ENCODE results near the gene SLC44A4. TPM values are rescaled to one million over a fixed set of nuclear protein-coding genes. Genes with fewer than 3 reads are reported as not detected.

Gene SLC44A4
- total and polyA plus RNA-seq, 9 of the 15 experiments (the other 6 are each of a cell fraction or from before 2014, with no cell fraction given) = 7.9 to 18.6 (median 11.2) TPM

- TF ChIP-seq ZNF431 (CRISPR knock-in tag; IDR thresholded peaks at IDR 0.05) = no peak
- TF ChIP-seq, protein P1, sequence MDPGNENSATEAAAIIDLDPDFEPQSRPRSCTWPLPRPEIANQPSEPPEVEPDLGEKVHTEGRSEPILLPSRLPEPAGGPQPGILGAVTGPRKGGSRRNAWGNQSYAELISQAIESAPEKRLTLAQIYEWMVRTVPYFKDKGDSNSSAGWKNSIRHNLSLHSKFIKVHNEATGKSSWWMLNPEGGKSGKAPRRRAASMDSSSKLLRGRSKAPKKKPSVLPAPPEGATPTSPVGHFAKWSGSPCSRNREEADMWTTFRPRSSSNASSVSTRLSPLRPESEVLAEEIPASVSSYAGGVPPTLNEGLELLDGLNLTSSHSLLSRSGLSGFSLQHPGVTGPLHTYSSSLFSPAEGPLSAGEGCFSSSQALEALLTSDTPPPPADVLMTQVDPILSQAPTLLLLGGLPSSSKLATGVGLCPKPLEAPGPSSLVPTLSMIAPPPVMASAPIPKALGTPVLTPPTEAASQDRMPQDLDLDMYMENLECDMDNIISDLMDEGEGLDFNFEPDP (CRISPR knock-in tag; IDR thresholded peaks at IDR 0.05) = no peak; the same call in 1 of the 2 replicates
- TF ChIP-seq GATAD2A (IDR thresholded peaks at IDR 0.05) = no peak
- TF ChIP-seq POLR2AphosphoS5 (IDR thresholded peaks at IDR 0.05; ENCODE audit: control insufficient read depth, insufficient read depth, low read depth, low read length) = peak; percentile 58
- TF ChIP-seq ZFX (CRISPR knock-in tag; IDR thresholded peaks at IDR 0.05) = peak; percentile 62
- TF ChIP-seq ZNF197 (CRISPR knock-in tag; IDR thresholded peaks at IDR 0.05; ENCODE audit: low read depth) = no peak
- peak; percentile 94 for TF ChIP-seq CXXC5 (CRISPR knock-in tag; IDR thresholded peaks at IDR 0.05)
- TF ChIP-seq FIP1L1 (IDR thresholded peaks at IDR 0.05; ENCODE audit: low read depth, low read length, poor library complexity, severe bottlenecking) = no peak
- 0 out of 2 replicates have a peak, but pooled peaks have one; percentile 45 for TF ChIP-seq IFI16 (CRISPR knock-in tag; IDR thresholded peaks at IDR 0.05)
- no peak for TF ChIP-seq EZH2 (IDR thresholded peaks at IDR 0.05; ENCODE audit: borderline replicate concordance, low read depth, low read length)
- no peak for TF ChIP-seq SAFB (IDR thresholded peaks at IDR 0.05; ENCODE audit: borderline replicate concordance, low read depth, low read length)
- 0 out of 2 replicates have a peak, but pooled peaks have one; percentile 16 for TF ChIP-seq NBN (IDR thresholded peaks at IDR 0.05; ENCODE audit: low read depth)
- no peak for TF ChIP-seq MAFF (IDR thresholded peaks at IDR 0.05; ENCODE audit: low read length)
- no peak for TF ChIP-seq SLC30A9 (CRISPR knock-in tag; IDR thresholded peaks at IDR 0.05)
- TF ChIP-seq ZNF12 (CRISPR knock-in tag; IDR thresholded peaks at IDR 0.05) = no peak
- no peak for TF ChIP-seq CEBPG (CRISPR knock-in tag; IDR thresholded peaks at IDR 0.05)
- no peak for TF ChIP-seq CEBPG (tag; conservative IDR thresholded peaks at IDR 0.05 in 1 of 2, IDR thresholded peaks at IDR 0.05 in 1 of 2)
- no peak for TF ChIP-seq PTTG1 (tag; IDR thresholded peaks at IDR 0.05; ENCODE audit: low read depth)
- no peak for TF ChIP-seq ZNF584 (CRISPR knock-in tag; IDR thresholded peaks at IDR 0.05; ENCODE audit: low read depth)
- no peak for TF ChIP-seq BRF1 (IDR thresholded peaks at IDR 0.05; ENCODE audit: borderline replicate concordance, extremely low read depth, insufficient read length)
- TF ChIP-seq, protein P2, sequence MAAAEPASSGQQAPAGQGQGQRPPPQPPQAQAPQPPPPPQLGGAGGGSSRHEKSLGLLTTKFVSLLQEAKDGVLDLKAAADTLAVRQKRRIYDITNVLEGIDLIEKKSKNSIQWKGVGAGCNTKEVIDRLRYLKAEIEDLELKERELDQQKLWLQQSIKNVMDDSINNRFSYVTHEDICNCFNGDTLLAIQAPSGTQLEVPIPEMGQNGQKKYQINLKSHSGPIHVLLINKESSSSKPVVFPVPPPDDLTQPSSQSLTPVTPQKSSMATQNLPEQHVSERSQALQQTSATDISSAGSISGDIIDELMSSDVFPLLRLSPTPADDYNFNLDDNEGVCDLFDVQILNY (CRISPR knock-in tag; IDR thresholded peaks at IDR 0.05) = 0 out of 2 replicates have a peak, but pooled peaks have one; percentile 45
- no peak for TF ChIP-seq FUS (optimal IDR thresholded peaks at IDR 0.05; ENCODE audit: low read depth, low read length)
- TF ChIP-seq GTF2F1 (IDR thresholded peaks at IDR 0.05; ENCODE audit: low read depth, low read length) = peak; percentile 88; the same call in 1 of the 2 replicates
- peak; percentile 89 for TF ChIP-seq TBP (optimal IDR thresholded peaks at IDR 0.05; ENCODE audit: low read depth, low read length)
- TF ChIP-seq ZNF24 (IDR thresholded peaks at IDR 0.05) = no peak
- no peak for TF ChIP-seq ZBTB9 (CRISPR knock-in tag; IDR thresholded peaks at IDR 0.05)
- no peak for TF ChIP-seq EGR1 (conservative IDR thresholded peaks at IDR 0.05)
Observed at GRCh38 chr6:31897612-31898382, 19.0 kb upstream of the SLC44A4 start, which contains the start of gene EHMT2 (continued).
